CD4-positive, alpha-beta memory T cell (primary cell): Measurements from ENCODE around the gene ZBTB46. TPM values are rescaled to one million over a fixed set of nuclear protein-coding genes. Genes with fewer than 3 reads are reported as not detected.
"Not testable (repeated sequence)": the region's sequence is repeated elsewhere in the genome, so short reads cannot be mapped to it uniquely, and the experiment has no call there.

Experiments
- CTCF ChIA-PET: fragments of 350-600 bp; sonication (Branson Sonifier 250); formaldehyde crosslinking; loops from one replicate; lab custom pipeline; 2021; ENCODE audit warnings: inconsistent platforms; ENCODE audit not compliant: partially characterized antibody; lab: Charles Lee
- POLR2A ChIA-PET: fragments of 350-600 bp; sonication (Branson Sonifier 250); formaldehyde crosslinking; loops from one replicate; lab custom pipeline; 2021; ENCODE audit not compliant: partially characterized antibody; lab: Charles Lee
- DNase-seq, 5 donors: peaks; one replicate each; pipeline versions ENCODE4 v3.0.0 to v3.0.0-alpha.2; 2020 to 2022; ENCODE audit warnings: mixed read lengths in 1 of 5
- H3K27ac ChIP-seq: one replicate; pipeline ENCODE4 v1.7.0; 2013; ENCODE audit warnings: low read depth, low read length
- H3K27me3 ChIP-seq: 2 replicates; pipeline ENCODE4 v1.7.0; 2013; ENCODE audit warnings: mild to moderate bottlenecking, low read length, moderate library complexity; ENCODE audit not compliant: insufficient read depth
- H3K36me3 ChIP-seq: 2 replicates; pipeline ENCODE4 v1.7.0; 2013; ENCODE audit warnings: mild to moderate bottlenecking, low read length, moderate library complexity; ENCODE audit not compliant: insufficient read depth
- H3K4me1 ChIP-seq: 2 replicates; pipeline ENCODE4 v1.7.0; 2013; ENCODE audit warnings: mild to moderate bottlenecking, low read length, moderate library complexity; ENCODE audit not compliant: insufficient read depth
- H3K4me3 ChIP-seq, 2 donors: one replicate each; pipeline ENCODE4 v1.7.0; 2013; ENCODE audit warnings: low read length in 2 of 2, mild to moderate bottlenecking in 1 of 2
- H3K9me3 ChIP-seq, 2 donors: one replicate each; pipeline ENCODE4 v1.7.0; 2013; ENCODE audit warnings: low read length in 2 of 2, control low read depth in 1 of 2; ENCODE audit not compliant: control insufficient read depth in 1 of 2
- H3K27ac Mint-ChIP-seq, 7 donors: one replicate each; pipeline ENCODE4 v1.8.0; 2020 to 2021; ENCODE audit warnings: mixed read lengths in 7 of 7, mild to moderate bottlenecking in 6 of 7, inconsistent platforms in 3 of 7, moderate library complexity in 3 of 7
- H3K27me3 Mint-ChIP-seq, 2 donors: one replicate each; pipeline ENCODE4 v1.8.0; 2020 to 2021; ENCODE audit warnings: mixed read lengths in 2 of 2
- H3K36me3 Mint-ChIP-seq, 2 donors: one replicate each; pipeline ENCODE4 v1.8.0; 2020 to 2021; ENCODE audit warnings: mixed read lengths in 2 of 2, inconsistent platforms in 1 of 2, mild to moderate bottlenecking in 1 of 2
- H3K4me1 Mint-ChIP-seq, 4 donors: one replicate each; pipeline ENCODE4 v1.8.0; 2020 to 2021; ENCODE audit warnings: mixed read lengths in 4 of 4, mild to moderate bottlenecking in 1 of 4
- H3K4me3 Mint-ChIP-seq, 8 donors: one replicate each; pipeline ENCODE4 v1.8.0; 2020 to 2021; ENCODE audit warnings: mixed read lengths in 8 of 8, mild to moderate bottlenecking in 7 of 8, moderate library complexity in 6 of 8, inconsistent platforms in 3 of 8
- H3K9me3 Mint-ChIP-seq, 8 donors: one replicate each; pipeline ENCODE4 v1.8.0; 2020 to 2021; ENCODE audit warnings: mixed read lengths in 8 of 8, mild to moderate bottlenecking in 5 of 8, inconsistent platforms in 3 of 8, moderate library complexity in 1 of 8
- intact Hi-C: fragments of 100-400 bp; cut with micrococcal nuclease; formaldehyde crosslinking; loops from one replicate; pipeline ENCODE4 v1.15.1; 2023
- polyA plus RNA-seq, 2 donors: library from polyadenylated mRNA; unstranded; fragments of 300-500 nt; fragmentation: Illumina TruSeq; gene quantifications; one replicate each; pipeline ENCODE4 v1.2.3, GENCODE V29; 2021
- total RNA-seq, 2 experiments: library from RNA; stranded (reverse); gene quantifications; one replicate each; pipeline ENCODE4 v1.2.3, GENCODE V29; 2021

Gene ZBTB46
- total and polyA plus RNA-seq, 4 experiments from 2014 or later = 0.09 to 0.87 (median 0.28) TPM; not detected in 1

DNA sequence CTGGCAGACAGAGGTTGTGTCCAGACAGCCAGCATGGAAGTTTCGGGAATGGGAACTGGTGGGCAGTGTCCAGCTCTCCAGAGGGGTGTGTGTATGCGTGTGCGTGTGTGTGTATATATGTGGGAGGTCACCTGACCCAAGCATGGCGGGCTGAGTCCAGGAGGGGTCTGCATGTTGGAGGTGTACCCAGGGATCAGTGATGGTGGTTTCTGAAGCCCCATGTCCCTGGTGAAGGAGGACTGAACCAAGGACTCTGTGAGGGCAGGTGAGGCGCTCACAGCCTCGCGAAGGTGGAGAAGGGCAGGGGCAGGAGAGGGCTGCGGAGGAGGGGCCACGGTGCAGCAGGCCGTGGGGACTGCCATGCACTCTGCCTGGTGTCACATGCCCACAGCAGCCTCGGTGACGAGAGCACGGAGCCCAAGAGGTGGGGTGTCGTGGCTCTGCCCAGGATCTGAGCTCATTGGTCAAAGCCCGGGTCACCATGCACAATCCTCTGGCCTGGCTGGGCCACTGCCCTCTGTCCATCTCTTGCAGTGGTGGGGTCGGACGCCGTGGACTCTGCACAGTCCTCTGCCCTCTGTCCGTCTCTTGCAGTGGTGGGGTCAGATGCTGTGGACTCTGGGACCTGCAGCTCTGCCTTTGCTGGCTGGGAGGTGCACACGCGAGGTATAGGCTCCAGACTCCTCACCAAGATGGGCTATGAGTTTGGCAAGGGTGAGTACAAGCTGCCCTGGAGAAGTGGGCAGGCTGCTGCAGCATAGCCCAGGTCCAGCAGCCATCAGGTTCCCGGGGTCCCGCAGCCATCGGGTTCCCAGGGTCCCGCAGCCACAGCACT lies 96.7 kb downstream of the ZBTB46 start:
- Mint-ChIP-seq H3K27ac (peak overlapping the region in 3 of 7 donors; percentile 50 to 69 (median 60)), H3K4me3 (peak overlapping the region in 3 of 8 donors; percentile 12 to 54 (median 46))

DNA sequence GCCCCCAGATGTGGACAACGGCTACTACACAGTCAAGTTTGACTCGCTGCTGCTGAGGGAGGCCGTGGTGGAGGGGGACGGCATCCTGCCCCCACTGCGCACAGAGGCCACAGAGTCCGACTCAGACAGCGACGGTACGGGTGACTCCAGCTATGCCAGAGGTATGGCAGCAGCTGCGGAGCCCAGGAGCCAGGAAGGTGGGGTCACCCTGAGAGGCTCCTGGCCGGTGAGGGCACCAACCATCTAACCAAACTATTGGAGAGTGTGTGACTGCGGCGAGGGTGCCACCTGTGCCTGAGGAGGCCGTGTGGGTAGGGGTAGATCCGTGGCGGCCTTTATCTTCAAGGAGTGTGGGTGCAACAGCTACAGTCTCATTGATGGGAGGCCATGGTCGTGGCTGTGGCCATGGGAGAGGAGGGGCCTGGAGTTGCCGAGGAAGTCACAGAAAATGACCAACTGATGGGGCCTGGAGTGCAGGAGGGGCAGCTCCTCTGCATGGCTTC lies 97.4 kb downstream of the ZBTB46 start:
- Mint-ChIP-seq H3K27me3 (no peaks in the 10 kb centered on the region), H3K27ac (peak overlapping the region in 2 of 7 donors; percentile 50 to 60), H3K9me3 (peaks cover 0 to 3% (median 0%) of the 10 kb centered on the region in 8 donors), H3K4me1 (peaks cover 21 to 30% (median 23%) of the 10 kb centered on the region in 4 donors), H3K36me3 (peaks cover 7 to 33% of the 10 kb centered on the region in 2 donors), H3K4me3 (peak overlapping the region in 1 of 8 donors; percentile 46)
- Histone ChIP-seq H3K36me3 (peaks cover 22% of the 10 kb centered on the region), H3K9me3 (no peaks in the 10 kb centered on the region), H3K4me1 (peaks cover 58% of the 10 kb centered on the region), H3K27ac (no peak overlapping the region), H3K4me3 (no peak overlapping the region), H3K27me3 (no peaks in the 10 kb centered on the region)
- DNase-seq = no peak
- CTCF ChIA-PET = interaction anchor here (1.6 kb wide), 1 partner anchor 26 kb away, joined by 7 read pairs; the partner anchor contains the start of genes ARFRP1 and ZGPAT
- intact Hi-C loops = no loop called here
- POLR2A ChIA-PET = interaction anchor here (1.0 to 7.0 kb wide), 3 partner anchors 26 to 76 kb away, joined by 3 to 202 read pairs (median 3); partner anchors contain the start of genes ARFRP1, RTEL1 and ZGPAT

More for the DNA sequence above, 96.7 kb downstream of the ZBTB46 start:
- peaks cover 7 to 30% of the 10 kb centered on the region in 2 donors for H3K36me3 Mint-ChIP-seq
- peaks cover 0 to 3% (median 0%) of the 10 kb centered on the region in 8 donors for H3K9me3 Mint-ChIP-seq
- DNase-seq = no peak
- POLR2A ChIA-PET = interaction anchor here (1.0 to 7.0 kb wide), 4 partner anchors 26 to 310 kb away, joined by 3 to 202 read pairs (median 3); partner anchors contain the start of genes ARFRP1, RTEL1 and ZGPAT
- no peak overlapping the region for H3K27ac ChIP-seq
- intact Hi-C loops = no loop called here
- no peaks in the 10 kb centered on the region for H3K27me3 ChIP-seq
- peaks cover 22% of the 10 kb centered on the region for H3K36me3 ChIP-seq
- no peaks in the 10 kb centered on the region for H3K27me3 Mint-ChIP-seq
- H3K4me1 Mint-ChIP-seq = peaks cover 19 to 28% (median 20%) of the 10 kb centered on the region in 4 donors
- peaks cover 54% of the 10 kb centered on the region for H3K4me1 ChIP-seq
- no peak overlapping the region for H3K4me3 ChIP-seq
- H3K9me3 ChIP-seq = no peaks in the 10 kb centered on the region
- CTCF ChIA-PET = interaction anchor here (1.6 kb wide), 1 partner anchor 26 kb away, joined by 7 read pairs; the partner anchor contains the start of genes ARFRP1 and ZGPAT

DNA sequence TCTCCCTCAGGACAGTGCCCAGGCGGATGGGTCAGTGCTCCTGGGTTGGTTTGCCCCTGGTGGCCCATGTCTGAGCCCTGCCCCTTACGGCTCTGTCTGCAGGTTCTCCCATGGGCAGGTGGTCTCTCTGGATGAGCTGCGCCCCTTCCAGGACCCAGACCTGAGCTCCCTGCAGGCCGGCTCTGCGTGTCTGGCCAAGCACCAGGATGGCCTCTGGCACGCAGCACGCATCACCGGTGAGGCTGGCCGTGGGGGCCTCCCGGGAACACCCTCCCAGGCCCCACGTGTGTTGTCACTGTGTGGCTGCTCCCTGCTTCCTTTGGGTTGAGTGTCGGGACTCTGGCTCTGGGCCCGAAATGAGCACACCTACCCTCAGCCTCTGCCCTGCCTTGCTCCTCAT lies 97.9 kb downstream of the ZBTB46 start:
- Histone ChIP-seq H3K9me3 (no peaks in the 10 kb centered on the region), H3K4me1 (peaks cover 58% of the 10 kb centered on the region), H3K27ac (no peak overlapping the region), H3K36me3 (peaks cover 22% of the 10 kb centered on the region), H3K27me3 (no peaks in the 10 kb centered on the region), H3K4me3 (no peak overlapping the region)
- H3K9me3 Mint-ChIP-seq = peaks cover 0 to 3% (median 0%) of the 10 kb centered on the region in 8 donors
- no peaks in the 10 kb centered on the region for H3K27me3 Mint-ChIP-seq
- intact Hi-C loops = no loop called here
- no peak for DNase-seq
- ChIA-PET CTCF (no interaction called here), POLR2A (interaction anchor here (1.4 to 7.0 kb wide), 2 partner anchors 25 to 75 kb away, joined by 3 to 202 read pairs; partner anchors contain the start of genes ARFRP1, RTEL1 and ZGPAT)
- H3K4me1 Mint-ChIP-seq = peaks cover 26 to 35% (median 28%) of the 10 kb centered on the region in 4 donors
- H3K27ac Mint-ChIP-seq = peak overlapping the region in 1 of 7 donors; percentile 4
- peaks cover 11 to 37% of the 10 kb centered on the region in 2 donors for H3K36me3 Mint-ChIP-seq
- H3K4me3 Mint-ChIP-seq = no peak overlapping the region

DNA sequence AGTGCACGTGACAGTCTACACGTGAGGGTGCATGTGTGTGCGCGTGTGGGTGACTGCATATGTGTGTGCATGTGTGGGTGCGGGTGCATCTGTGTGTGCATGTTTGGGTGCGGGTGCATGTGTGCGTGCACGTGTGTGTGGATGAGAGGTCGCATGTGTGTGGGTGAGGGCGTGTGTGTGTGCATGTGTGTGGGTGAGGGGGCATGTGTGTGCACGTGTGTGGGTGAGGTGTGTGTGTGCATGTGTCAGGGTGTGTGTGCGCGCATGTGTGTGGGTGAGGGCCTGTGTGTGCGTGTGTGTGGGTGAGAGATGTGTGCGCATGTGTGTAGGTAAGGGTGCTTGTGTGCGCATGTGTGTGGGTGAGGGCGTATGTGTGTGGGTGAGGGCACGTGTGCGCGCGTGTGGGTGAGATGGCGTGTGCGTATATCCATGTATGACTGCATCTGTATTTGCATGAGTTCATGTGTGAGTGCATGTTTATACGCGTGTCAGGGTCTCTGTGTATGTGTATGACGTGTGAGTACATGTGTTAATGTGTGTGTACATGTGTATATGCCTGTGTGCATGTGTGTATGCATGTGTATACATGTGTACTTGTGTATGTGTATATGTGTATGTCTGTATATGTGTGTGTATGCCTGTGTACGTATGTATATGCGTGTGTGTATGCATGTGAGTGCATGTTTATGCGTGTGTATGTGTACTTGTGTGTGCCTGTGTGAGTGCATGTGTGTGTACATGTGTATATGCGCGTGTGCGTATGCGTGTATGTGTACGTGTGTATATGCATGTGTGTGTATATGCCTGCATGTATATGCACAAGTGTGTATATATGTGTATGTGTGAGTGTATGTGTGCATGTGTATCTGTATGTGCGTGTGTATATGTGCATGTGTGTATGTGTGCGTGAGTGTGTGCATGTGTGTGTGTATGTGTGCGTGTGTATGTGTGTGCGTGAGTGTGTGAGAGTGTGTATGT lies 98.7 kb downstream of the ZBTB46 start:
- Histone ChIP-seq H3K9me3 (no peaks in the 10 kb centered on the region), H3K4me1 (peaks cover 64% of the 10 kb centered on the region), H3K36me3 (peaks cover 22% of the 10 kb centered on the region), H3K4me3 (no peak overlapping the region), H3K27me3 (no peaks in the 10 kb centered on the region), H3K27ac (no peak overlapping the region)
- intact Hi-C loops = no loop called here
- Mint-ChIP-seq H3K4me1 (peaks cover 31 to 42% (median 32%) of the 10 kb centered on the region in 4 donors), H3K9me3 (peaks cover 0 to 3% (median 0%) of the 10 kb centered on the region in 8 donors), H3K36me3 (peaks cover 11 to 40% of the 10 kb centered on the region in 2 donors), H3K27me3 (no peaks in the 10 kb centered on the region), H3K27ac (no peak overlapping the region), H3K4me3 (no peak overlapping the region)
- ChIA-PET POLR2A (interaction anchor here (7.0 kb wide), 1 partner anchor 24 kb away, joined by 202 read pairs; the partner anchor contains the start of genes ARFRP1 and ZGPAT), CTCF (no interaction called here)
- no peak for DNase-seq

DNA sequence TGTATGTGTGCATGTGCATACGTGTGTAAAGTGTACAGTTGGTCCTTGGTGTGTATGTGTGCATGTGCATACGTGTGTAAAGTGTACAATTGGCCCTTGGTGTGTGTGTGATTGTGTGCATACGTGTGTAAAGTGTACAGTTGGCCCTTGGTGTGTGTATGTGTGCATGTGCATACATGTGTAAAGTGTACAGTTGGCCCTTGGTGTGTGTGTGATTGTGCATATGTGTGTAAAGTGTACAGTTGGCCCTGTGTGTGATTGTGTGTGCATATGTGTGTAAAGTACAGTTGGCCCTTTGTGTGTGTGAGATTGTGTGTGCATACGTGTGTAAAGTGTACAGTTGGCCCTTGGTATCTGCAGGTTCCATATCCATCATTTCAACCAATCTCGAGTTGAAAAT lies 99.7 kb downstream of the ZBTB46 start:
- CTCF ChIA-PET = no interaction called here
- peaks cover 72% of the 10 kb centered on the region for H3K4me1 ChIP-seq
- Mint-ChIP-seq H3K4me3 (no peak overlapping the region), H3K27ac (no peak overlapping the region), H3K36me3 (peaks cover 15 to 36% of the 10 kb centered on the region in 2 donors), H3K4me1 (peaks cover 35 to 46% (median 36%) of the 10 kb centered on the region in 4 donors), H3K9me3 (peaks cover 0 to 2% (median under 1%) of the 10 kb centered on the region in 8 donors), H3K27me3 (no peaks in the 10 kb centered on the region)
- H3K27ac ChIP-seq = peak overlapping the region; percentile 29
- H3K36me3 ChIP-seq = peaks cover 22% of the 10 kb centered on the region
- intact Hi-C loops = no loop called here
- H3K9me3 ChIP-seq = no peaks in the 10 kb centered on the region
- peak overlapping the region in 1 of 2 donors; percentile 51 for H3K4me3 ChIP-seq
- no peaks in the 10 kb centered on the region for H3K27me3 ChIP-seq
- POLR2A ChIA-PET = interaction anchor here (1.1 to 1.5 kb wide), 2 partner anchors 23 to 92 kb away, joined by 3 to 5 read pairs; partner anchors contain the start of genes ARFRP1 and ZGPAT
- no peak for DNase-seq

DNA sequence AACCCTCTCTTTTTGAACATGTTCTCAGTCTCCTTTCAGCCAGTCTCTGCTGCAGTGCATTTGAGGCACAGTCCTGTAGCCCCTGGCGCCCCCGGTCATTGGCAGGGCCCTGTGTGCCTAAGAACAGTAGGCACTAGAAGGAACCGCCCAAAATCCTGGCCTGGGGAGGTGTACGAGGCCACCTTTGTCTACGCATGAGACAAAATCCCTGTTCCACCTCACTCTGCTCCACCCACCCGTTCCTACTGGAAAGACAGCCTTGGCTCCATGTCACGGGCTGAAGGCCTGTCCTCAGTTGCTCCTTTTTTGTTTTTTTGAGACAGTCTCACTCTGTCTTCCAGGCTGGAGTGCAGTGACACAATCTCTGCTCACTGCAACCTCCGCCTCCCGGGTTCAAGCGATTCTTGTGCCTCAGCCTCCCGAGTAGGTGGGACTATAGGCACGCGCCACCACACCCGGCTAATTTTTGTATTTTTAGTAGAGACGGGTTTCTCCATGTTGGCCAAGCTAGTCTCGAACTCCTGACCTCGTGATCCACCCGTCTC lies 100.8 kb downstream of the ZBTB46 start:
- Mint-ChIP-seq H3K4me1 (peaks cover 26 to 34% (median 31%) of the 10 kb centered on the region in 4 donors), H3K36me3 (peaks cover 23 to 30% of the 10 kb centered on the region in 2 donors)
- POLR2A ChIA-PET = interaction anchor here (0.9 to 1.5 kb wide), 4 partner anchors 9 to 91 kb away, joined by 3 to 5 read pairs (median 4); partner anchors contain the start of genes ARFRP1 and ZGPAT
- DNase-seq, H3K4me3 Mint-ChIP-seq, H3K4me3 ChIP-seq, H3K27me3 Mint-ChIP-seq, H3K27me3 ChIP-seq, H3K9me3 Mint-ChIP-seq, H3K9me3 ChIP-seq, intact Hi-C loops, CTCF ChIA-PET, H3K27ac Mint-ChIP-seq: not testable (repeated sequence)
- H3K36me3 ChIP-seq = peaks cover 18% of the 10 kb centered on the region
- peaks cover 61% of the 10 kb centered on the region for H3K4me1 ChIP-seq
- H3K27ac ChIP-seq = peak overlapping the region; percentile 29
